Upper lobe of right lung (tissue), 1 donor: Measurements from ENCODE around the gene MC1R. TPM values are rescaled to one million over a fixed set of nuclear protein-coding genes. Genes with fewer than 3 reads are reported as not detected.
A peak's percentile ranks its signal among the peaks of the same experiment; 100 is the strongest.

Experiments used
- ATAC-seq: fragments of 200-7000 bp; cut with Tn5 transposase; one replicate; pipeline ENCODE4 v1.9.1; 2020; ENCODE audit warnings: mild to moderate bottlenecking, moderate library complexity
- DNase-seq: peaks from one replicate; pipeline ENCODE4 v3.0.0-alpha.2; 2020
- H3K27ac ChIP-seq: fragments of 200-600 bp; one replicate; pipeline ENCODE4 v1.8.0; 2022
- H3K27me3 ChIP-seq: fragments of 200-600 bp; one replicate; pipeline ENCODE4 v1.8.0; 2022; ENCODE audit warnings: mild to moderate bottlenecking
- H3K36me3 ChIP-seq: fragments of 200-600 bp; one replicate; pipeline ENCODE4 v1.8.0; 2022
- H3K4me1 ChIP-seq: fragments of 200-600 bp; one replicate; pipeline ENCODE4 v1.8.0; 2022
- H3K4me3 ChIP-seq: fragments of 200-600 bp; one replicate; pipeline ENCODE4 v1.8.0; 2022; ENCODE audit warnings: mild to moderate bottlenecking
- H3K9me3 ChIP-seq: fragments of 200-600 bp; one replicate; pipeline ENCODE4 v1.8.0; 2022
- CTCF ChIP-seq: fragments of 200-600 bp; IDR thresholded peaks from one replicate; pipeline ENCODE4 v1.8.0; 2022; ENCODE audit warnings: antibody characterized with exemption
- intact Hi-C: fragments of 100-400 bp; cut with DNase I; formaldehyde crosslinking; loops from one replicate; pipeline ENCODE4 v1.11.0; 2022
- total RNA-seq: library from RNA; stranded (reverse); fragmentation: NEBNext Ultra II Directional; extraction: Animal tissue kit (Norgen Biotek cat#: 25700); gene quantifications from one replicate; pipeline ENCODE4 v1.2.1, GENCODE V29; 2021
- donor health status: DM: no; HTN: yes; CAD: no; lungs with severe emphysema.

The MC1R gene
- total RNA-seq, 1 donor from 2014 or later: 3.6 TPM

GRCh38 chr16:89952551-89952950, 33.9 kb downstream of the MC1R start:
- TF ChIP-seq CTCF: no peak
- no peaks in the 10 kb centered on the region for H3K9me3 ChIP-seq
- H3K27ac ChIP-seq: no peak overlapping the region
- H3K36me3 ChIP-seq: peaks cover 12% of the 10 kb centered on the region
- H3K4me1 ChIP-seq: peaks cover 15% of the 10 kb centered on the region
- no peaks in the 10 kb centered on the region for H3K27me3 ChIP-seq
- ATAC-seq (no peak), DNase-seq (no peak)
- intact Hi-C loops: no loop called here
- H3K4me3 ChIP-seq: no peak overlapping the region

- DNase-seq (no peak), ATAC-seq (no peak)
- Histone ChIP-seq H3K27ac (no peak overlapping the region), H3K36me3 (peaks cover 20% of the 10 kb centered on the region), H3K9me3 (no peaks in the 10 kb centered on the region), H3K27me3 (no peaks in the 10 kb centered on the region), H3K4me1 (peaks cover 8% of the 10 kb centered on the region), H3K4me3 (no peak overlapping the region)
- intact Hi-C loops: no loop called here
- TF ChIP-seq CTCF: no peak
These were observed 35.2 kb downstream of the MC1R start for GRCh38 chr16:89953671-89954406.

- Histone ChIP-seq H3K4me1 (peaks cover 5% of the 10 kb centered on the region), H3K27ac (no peak overlapping the region), H3K4me3 (no peak overlapping the region), H3K27me3 (no peaks in the 10 kb centered on the region), H3K36me3 (peaks cover 23% of the 10 kb centered on the region), H3K9me3 (no peaks in the 10 kb centered on the region)
- intact Hi-C loops: no loop called here
- no peak for DNase-seq
- ATAC-seq: no peak
- TF ChIP-seq CTCF: no peak
These were observed 35.8 kb downstream of the MC1R start for GRCh38 chr16:89954462-89954861.

GRCh38 chr16:89955001-89955685, 36.5 kb downstream of the MC1R start:
- no peak overlapping the region for H3K27ac ChIP-seq
- no peak for TF ChIP-seq CTCF
- no peaks in the 10 kb centered on the region for H3K9me3 ChIP-seq
- no peak overlapping the region for H3K4me3 ChIP-seq
- DNase-seq (no peak), ATAC-seq (no peak)
- intact Hi-C loops: no loop called here
- no peaks in the 10 kb centered on the region for H3K4me1 ChIP-seq
- H3K27me3 ChIP-seq: no peaks in the 10 kb centered on the region
- peaks cover 23% of the 10 kb centered on the region for H3K36me3 ChIP-seq

- no peaks in the 10 kb centered on the region for H3K9me3 ChIP-seq
- TF ChIP-seq CTCF: no peak
- no peaks in the 10 kb centered on the region for H3K4me1 ChIP-seq
- H3K36me3 ChIP-seq: peaks cover 31% of the 10 kb centered on the region
- DNase-seq (peak; percentile 55), ATAC-seq (peak; percentile 36)
- no peak overlapping the region for H3K4me3 ChIP-seq
- H3K27ac ChIP-seq: peak overlapping the region; percentile 55
- H3K27me3 ChIP-seq: no peaks in the 10 kb centered on the region
- intact Hi-C loops: no loop called here
These were observed 38.0 kb downstream of the MC1R start for GRCh38 chr16:89956505-89957215.
